ENCODE data around the gene TRPM4.

Gene TRPM4

DNA sequence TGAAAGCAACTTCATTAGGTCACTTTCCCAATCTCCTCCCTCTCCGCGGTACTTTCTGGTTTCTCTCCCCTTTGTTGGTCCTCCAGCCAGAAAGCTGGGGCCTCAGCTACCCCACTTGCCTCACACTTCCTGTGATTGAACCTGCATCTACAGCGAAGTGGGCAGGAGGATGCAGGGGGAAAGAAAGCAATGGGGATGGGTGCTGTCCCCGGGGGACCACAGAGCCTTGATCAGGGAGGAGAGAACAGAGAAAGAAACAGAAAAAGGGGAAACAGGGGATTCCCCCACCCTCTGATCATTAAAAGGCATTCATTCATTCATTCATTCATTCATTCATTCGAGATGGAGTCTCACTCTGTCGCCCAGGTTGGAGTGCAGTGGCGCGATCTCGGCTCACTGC, 74.2 kb downstream of the TRPM4 start:
- no peak for DNase-seq (ENCODE audit: low spot score)

DNA sequence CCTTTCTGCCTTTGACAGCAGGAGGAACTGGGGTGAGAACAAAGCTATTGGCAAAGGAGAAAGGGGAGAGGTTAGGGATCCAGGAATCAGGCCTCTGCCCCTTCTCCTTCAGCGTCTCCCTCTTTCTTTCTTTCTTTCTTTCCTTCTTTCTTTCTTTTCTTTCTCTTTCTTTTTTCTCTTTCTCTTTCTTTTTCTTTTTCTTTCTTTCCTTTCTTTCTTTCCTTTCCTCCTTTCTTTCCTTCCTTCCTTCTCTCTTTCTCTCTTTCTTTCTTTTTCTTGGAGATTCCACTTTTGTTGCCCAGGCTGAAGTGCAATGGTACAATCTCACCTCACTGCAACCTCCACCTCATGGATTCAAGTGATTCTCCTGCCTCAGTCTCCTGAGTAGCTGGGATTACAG, 75.6 kb downstream of the TRPM4 start:
- DNase-seq (ENCODE audit: low spot score) = no peak

DNA sequence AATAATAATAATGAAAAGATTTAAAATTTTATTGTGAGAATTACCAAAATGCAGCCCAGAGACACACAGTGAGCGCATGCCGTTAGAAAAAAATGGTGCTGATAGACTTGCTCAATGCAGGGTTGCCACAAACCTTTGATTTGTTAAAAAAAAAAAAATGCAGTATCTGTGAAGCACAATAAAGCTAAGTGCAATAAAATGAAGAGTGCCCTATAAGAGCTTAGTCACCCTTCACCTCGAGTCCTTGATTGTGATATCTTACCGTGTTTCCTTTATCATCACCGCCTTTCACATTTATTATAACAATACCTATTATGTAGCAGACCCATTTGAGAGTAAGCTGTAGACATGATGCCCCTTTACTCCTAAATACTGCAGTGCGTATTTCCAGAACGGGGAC, 84.2 kb downstream of the TRPM4 start:
- no peak for DNase-seq (ENCODE audit: low spot score)

DNA sequence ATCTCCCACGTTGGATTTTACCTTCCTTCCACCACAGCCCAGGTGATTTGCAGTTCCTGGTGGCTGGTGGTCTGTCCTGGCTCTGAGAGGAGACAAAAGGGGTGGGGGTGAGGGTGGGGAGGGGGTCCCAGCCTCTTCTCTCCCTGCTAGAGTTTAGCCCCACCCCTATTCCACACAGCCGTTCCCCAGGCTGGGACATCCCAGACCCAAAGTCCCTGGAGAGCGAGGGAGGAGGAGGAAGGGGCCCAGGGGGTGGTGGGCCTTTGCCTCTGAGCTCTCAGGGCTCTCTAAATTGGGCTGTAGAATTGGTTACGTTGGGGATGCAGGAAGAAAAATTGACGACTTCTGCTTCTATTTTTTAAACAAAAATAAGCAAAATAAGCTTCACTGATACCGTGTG, 85.5 kb downstream of the TRPM4 start:
- no peak for DNase-seq (ENCODE audit: low spot score)

DNA sequence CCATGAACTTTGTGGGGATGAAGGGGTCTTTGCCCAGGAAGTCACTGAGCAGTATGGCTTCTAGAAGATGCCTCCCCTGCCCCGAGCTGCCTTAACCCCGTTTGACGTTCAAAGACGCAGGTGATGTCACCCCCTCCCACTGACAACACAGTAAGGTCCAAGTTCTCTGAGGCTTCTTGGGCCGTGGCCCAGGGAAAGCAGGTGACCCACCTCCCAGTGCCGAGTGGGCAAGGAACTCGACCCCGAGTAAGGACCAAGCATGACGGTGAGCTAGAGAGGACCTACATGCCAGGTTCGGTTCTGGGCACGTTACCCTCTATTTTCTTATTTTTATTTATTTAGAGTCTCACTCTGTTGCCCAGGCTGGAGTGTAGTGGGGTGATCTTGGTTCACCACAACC, 86.1 kb downstream of the TRPM4 start:
- DNase-seq (ENCODE audit: low spot score) = no peak

DNA sequence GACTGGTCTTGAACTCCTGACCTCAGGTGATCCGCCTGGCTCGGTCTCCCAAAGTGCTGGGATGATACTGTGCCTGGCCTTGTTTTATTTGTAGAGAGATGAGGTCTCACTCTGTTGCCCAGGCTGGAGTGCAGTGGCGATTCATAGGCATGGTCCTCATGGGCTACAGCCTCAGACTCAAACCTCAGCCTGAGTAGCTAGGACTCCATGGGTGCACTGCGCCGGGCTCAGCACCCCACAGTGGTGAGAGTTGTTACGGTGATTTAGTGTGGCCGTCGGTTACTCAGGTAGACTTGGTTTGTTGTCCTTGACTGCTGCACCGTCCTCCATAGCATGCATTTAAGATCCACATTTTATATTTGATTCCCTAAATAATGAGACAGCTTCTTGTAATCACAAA, 86.7 kb downstream of the TRPM4 start:
- DNase-seq (ENCODE audit: low spot score) = no peak

DNA sequence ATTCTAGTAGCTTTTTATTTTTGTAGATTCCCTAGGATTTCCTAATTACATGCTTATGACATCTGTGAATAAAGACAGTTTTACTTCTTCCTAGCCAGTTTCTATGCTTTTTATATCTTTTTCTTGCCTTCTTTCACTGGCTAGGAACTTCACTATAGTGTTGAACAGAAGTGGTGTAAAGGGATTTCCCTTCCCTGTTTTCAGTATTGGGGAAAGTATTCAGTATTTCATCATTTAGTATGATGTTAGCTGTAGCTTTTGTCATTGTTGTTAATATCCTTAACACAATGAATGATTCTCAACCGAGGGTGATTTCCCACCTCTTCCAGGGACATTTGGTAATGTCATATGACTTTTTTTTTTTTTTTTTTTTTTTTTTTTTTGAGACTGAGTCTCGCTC, 90.1 kb downstream of the TRPM4 start:
- no peak for DNase-seq (ENCODE audit: low spot score)

DNA sequence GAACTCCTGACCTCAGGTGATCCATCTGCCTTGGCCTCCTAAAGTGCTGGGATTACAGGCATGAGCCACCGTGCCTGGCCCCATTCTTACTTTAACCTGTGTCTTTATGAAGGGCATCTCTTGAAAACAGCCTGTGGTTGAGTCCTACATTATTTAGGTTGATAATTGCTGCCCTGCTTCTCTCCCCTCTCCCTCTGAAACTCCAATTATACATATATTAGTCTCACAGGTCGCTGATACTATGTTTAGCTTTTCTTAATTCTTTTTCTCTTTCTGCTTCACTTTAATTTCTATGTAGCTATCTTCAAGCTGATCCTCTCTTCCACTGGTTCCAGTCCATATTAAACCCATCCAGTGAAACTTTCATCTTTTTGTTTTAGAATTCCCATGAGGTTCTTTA, 92.3 kb downstream of the TRPM4 start:
- DNase-seq (ENCODE audit: low spot score) = no peak

DNA sequence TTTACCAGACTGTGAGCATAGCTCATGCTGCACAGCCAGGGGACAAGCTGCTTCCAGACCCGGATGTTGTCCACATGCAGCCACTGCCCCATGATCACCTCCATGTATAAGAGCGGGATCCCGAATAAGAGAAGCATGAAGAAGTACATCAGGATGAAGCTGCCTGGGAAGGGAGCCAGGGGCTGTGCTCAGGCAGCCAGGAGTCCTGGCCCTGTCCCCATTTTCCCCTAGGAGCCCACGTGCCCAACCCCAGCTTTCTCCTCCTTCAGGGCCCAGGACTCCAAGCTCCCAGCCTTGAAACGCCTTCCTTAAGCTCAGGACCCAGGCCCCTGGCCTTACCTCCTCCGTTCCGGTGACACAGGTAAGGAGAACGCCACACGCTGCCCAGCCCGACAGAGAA, 98.1 kb downstream of the TRPM4 start:
- no peak for DNase-seq (ENCODE audit: low spot score)

DNA sequence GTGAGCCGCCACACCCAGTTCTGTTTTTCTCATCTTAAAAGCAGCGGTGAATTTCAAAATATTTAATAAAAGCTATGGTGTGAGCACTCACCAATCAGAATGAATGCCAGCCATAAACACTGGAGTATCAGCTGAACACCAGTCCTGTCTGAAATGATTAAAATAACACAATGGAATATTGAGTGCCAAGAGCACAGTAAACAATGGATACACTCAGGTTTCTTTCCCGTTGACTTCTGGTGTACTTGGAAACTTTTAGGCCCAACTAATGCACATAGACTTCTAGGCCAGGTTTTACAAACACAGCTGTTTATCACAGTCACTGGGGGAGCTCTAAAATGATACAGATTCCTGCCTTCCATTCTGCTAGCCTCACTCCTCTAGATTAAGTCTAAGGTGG, 99.1 kb downstream of the TRPM4 start:
- DNase-seq (ENCODE audit: low spot score) = no peak
